GM12878 (cell line): Measurements from ENCODE around the gene ME1. TPM values are rescaled to one million over a fixed set of nuclear protein-coding genes. Genes with fewer than 3 reads are reported as not detected.

Experiments
- ATAC-seq: fragments of 200-7000 bp; cut with Tn5 transposase; 3 replicates; pipeline ENCODE4 v1.9.1; 2020; ENCODE audit warnings: mild to moderate bottlenecking, moderate library complexity
- BruUV-seq: library from RNA; stranded (reverse); fragments of 400-500 nt; replicated peaks from 2 replicates; lab custom pipeline; 2021; lab: Mats Ljungman, UMichigan
- CTCF ChIA-PET: fragments of 300-600 bp; sonication (Branson Sonifier 250); formaldehyde crosslinking; extraction: SDS; loops from one replicate; lab custom pipeline; 2021; ENCODE audit warnings: inconsistent platforms; lab: Yijun Ruan, JAX
- POLR2A ChIA-PET: fragments of 350-600 bp; formaldehyde crosslinking; extraction: SDS; loops from one replicate; lab custom pipeline; 2021; ENCODE audit warnings: inconsistent platforms; lab: Charles Lee
- RAD21 ChIA-PET: fragments of 300-600 bp; sonication (Branson Sonifier 250); formaldehyde crosslinking; loops from one replicate; lab custom pipeline; 2023; ENCODE audit warnings: antibody characterized with exemption; ENCODE audit not compliant: unreplicated experiment; lab: Charles Lee
- SMC1A ChIA-PET: fragments of 300-600 bp; sonication (Branson Sonifier 250); formaldehyde crosslinking; loops from one replicate; lab custom pipeline; 2023; ENCODE audit not compliant: unreplicated experiment, uncharacterized antibody; lab: Charles Lee
- DNase-seq: peaks from one replicate; pipeline ENCODE4 v3.0.0-alpha.2; 2011; ENCODE audit warnings: low read depth, low spot score
- FAIRE-seq: peaks from 3 replicates; lab custom pipeline; 2011; peaks lifted over from hg19 to GRCh38; lab: Jason Lieb, UNC
- H2AFZ ChIP-seq: 2 replicates; pipeline ENCODE4 v1.6.0; 2011; ENCODE audit warnings: low read depth, low read length, control low read depth; ENCODE audit not compliant: control insufficient read depth
- H3K27ac ChIP-seq: 2 replicates; pipeline ENCODE4 v1.5.1; 2011; ENCODE audit warnings: control low read depth; ENCODE audit not compliant: control insufficient read depth, insufficient read depth
- H3K27me3 ChIP-seq, 2 experiments: replicated peaks in 1 of 2; 2 replicates each; pipeline versions ENCODE4 v1.6.0 to v1.6.1; 2011; ENCODE audit warnings: low read length in 1 of 2; ENCODE audit not compliant: control insufficient read depth in 2 of 2, insufficient read depth in 2 of 2
- H3K36me3 ChIP-seq, 2 experiments: 2 replicates each; pipeline ENCODE4 v1.5.1; 2011; ENCODE audit warnings: low read length in 1 of 2; ENCODE audit not compliant: control insufficient read depth in 2 of 2, insufficient read depth in 2 of 2
- H3K4me1 ChIP-seq: 2 replicates; pipeline ENCODE4 v1.6.1; 2011; ENCODE audit warnings: mild to moderate bottlenecking, low read length, moderate library complexity, mixed read lengths; ENCODE audit not compliant: control insufficient read depth, insufficient read depth
- H3K4me2 ChIP-seq: 2 replicates; pipeline ENCODE4 v1.6.0; 2011; ENCODE audit warnings: control low read depth; ENCODE audit not compliant: control insufficient read depth, insufficient read depth
- H3K4me3 ChIP-seq: fragments of 200-600 bp; sonication (generic); 2 replicates; pipeline ENCODE4 v1.5.1; 2016
- H3K79me2 ChIP-seq: 2 replicates; pipeline ENCODE4 v1.6.0; 2011; ENCODE audit warnings: low read length; ENCODE audit not compliant: control insufficient read depth, insufficient read depth
- H3K9ac ChIP-seq: 2 replicates; pipeline ENCODE4 v1.8.0; 2011; ENCODE audit warnings: low read length, control low read depth, mixed read lengths; ENCODE audit not compliant: control insufficient read depth, insufficient read depth
- H3K9me3 ChIP-seq: replicated peaks from 3 replicates; pipeline ENCODE4 v1.5.1; 2011; ENCODE audit warnings: mild to moderate bottlenecking, low read length; ENCODE audit not compliant: control insufficient read depth, insufficient read depth
- H4K20me1 ChIP-seq: 2 replicates; pipeline ENCODE4 v1.6.0; 2011; ENCODE audit not compliant: control insufficient read depth, insufficient read depth
- FOS ChIP-seq: IDR thresholded peaks from 3 replicates; pipeline ENCODE4 v1.6.1; 2011; ENCODE audit warnings: borderline replicate concordance; ENCODE audit not compliant: insufficient read length; ENCODE audit errors: extremely low read depth
- MXI1 ChIP-seq: fragments of 150-350 bp; IDR thresholded peaks from 2 replicates; pipeline ENCODE4 v1.6.1; 2011; ENCODE audit warnings: low read depth, mild to moderate bottlenecking, inconsistent platforms, low read length, improper control_type of control experiment
- NFXL1 ChIP-seq: fragments of 450-650 bp; IDR thresholded peaks from 2 replicates; pipeline ENCODE4 v1.6.1; 2017; ENCODE audit warnings: antibody characterized with exemption, mild to moderate bottlenecking, borderline replicate concordance
- NR2C2 ChIP-seq: IDR thresholded peaks from 2 replicates; pipeline ENCODE4 v1.6.1; 2011; ENCODE audit warnings: borderline replicate concordance, low read depth; ENCODE audit not compliant: control insufficient read depth, insufficient read length
- PAX5 ChIP-seq: IDR thresholded peaks from 2 replicates; pipeline ENCODE4 v1.6.1; 2011; ENCODE audit warnings: low read depth, low read length, borderline replicate concordance
- POLR2A ChIP-seq: IDR thresholded peaks from 2 replicates; pipeline ENCODE4 v1.6.1; 2011; ENCODE audit warnings: low read depth, mild to moderate bottlenecking, low read length
- POU2F2 ChIP-seq: IDR thresholded peaks from 3 replicates; pipeline ENCODE4 v1.6.1; 2011; ENCODE audit warnings: low read depth, mild to moderate bottlenecking, low read length, borderline replicate concordance
- SPI1 ChIP-seq: IDR thresholded peaks from 2 replicates; pipeline ENCODE4 v1.6.1; 2011; ENCODE audit warnings: low read depth, mild to moderate bottlenecking, low read length, moderate library complexity, borderline replicate concordance; ENCODE audit not compliant: insufficient read depth
- SRF ChIP-seq, 2 experiments: IDR thresholded peaks; 2 replicates each; pipeline ENCODE4 v1.6.1; 2011; ENCODE audit warnings: low read depth in 2 of 2, low read length in 2 of 2, mild to moderate bottlenecking in 1 of 2, moderate library complexity in 1 of 2
- TARDBP ChIP-seq: IDR thresholded peaks from 2 replicates; pipeline ENCODE4 v1.6.1; 2016; ENCODE audit warnings: borderline replicate concordance
- TCF3 ChIP-seq: IDR thresholded peaks from 2 replicates; pipeline ENCODE4 v1.6.1; 2012; ENCODE audit warnings: low read depth, mild to moderate bottlenecking, low read length, borderline replicate concordance; ENCODE audit not compliant: insufficient read depth
- YY1 ChIP-seq: IDR thresholded peaks from 2 replicates; pipeline ENCODE4 v1.6.1; 2011; ENCODE audit warnings: low read depth, mild to moderate bottlenecking, low read length
- ZNF207 ChIP-seq: fragments of 450-650 bp; IDR thresholded peaks from 2 replicates; pipeline ENCODE4 v1.6.1; 2014; ENCODE audit warnings: antibody characterized with exemption, mild to moderate bottlenecking, borderline replicate concordance
- WGBS: methylation state at CpG from one replicate; pipeline ENCODE4 v1.1.6; 2016; ENCODE audit warnings: low lambda C conversion rate; ENCODE audit not compliant: insufficient replicate concordance, insufficient coverage; ENCODE audit errors: missing lambda C conversion rate; 5-methylcytosine and 5-hydroxymethylcytosine counted together
- in situ Hi-C: fragments of 300-500 bp; cut with MboI; formaldehyde crosslinking; loops from 9 replicates; pipeline ENCODE4 v1.14.3; 2018; ENCODE audit warnings: mixed read lengths
- intact Hi-C: fragments of 100-400 bp; cut with micrococcal nuclease; formaldehyde crosslinking; loops from one replicate; pipeline ENCODE4 v1.14.2; 2022; ENCODE audit not compliant: unreplicated experiment
- polyA plus RNA-seq, 11 experiments: library from polyadenylated mRNA; depleted of rRNA in 4 of 11; unstranded in 6 of 11; stranded (reverse) in 5 of 11; fragments of >200 nt; fragmentation: Nextera tagmentation in 4 of 11; fragmentation: Illumina TruSeq in 1 of 11; extraction: Ambion mirVana in 4 of 11; extraction: Trizol in 1 of 11; gene quantifications; 1 replicate in 1 of 11; 2 replicates in 10 of 11; pipeline versions ENCODE4 v1.2.1 to v1.2.3, GENCODE V29; 2011 to 2016; ENCODE audit warnings: inconsistent platforms in 2 of 11, missing spikeins in 2 of 11, low read depth in 1 of 11
- total RNA-seq, 4 experiments: library from RNA; depleted of rRNA in 3 of 4; stranded (reverse); fragments of >200 nt in 3 of 4; fragmentation: Illumina TruSeq in 1 of 4; extraction: Trizol in 1 of 4; gene quantifications; 2 replicates each; pipeline versions ENCODE4 v1.2.1 to v1.2.3, GENCODE V29; 2013 to 2021

Gene ME1
- total and polyA plus RNA-seq, 10 of the 15 experiments (the other 5 are each of a cell fraction or from before 2014, with no cell fraction given): 3.6 to 11.8 (median 8.4) TPM

- TF ChIP-seq NR2C2 (no peak), TARDBP (no peak), PAX5 (no peak)
Measured at GRCh38 chr6:83168556-83168955, 262.3 kb downstream of the ME1 start (continued).

GRCh38 chr6:83167726-83168278, 263.0 kb downstream of the ME1 start:
- H3K9ac ChIP-seq: no peak overlapping the region
- CTCF ChIA-PET: interaction anchor here (0.8 to 1.1 kb wide), 3 partner anchors 10 to 54 kb away, joined by 3 read pairs; no protein-coding TSS in a partner anchor
- H4K20me1 ChIP-seq: no peaks in the 10 kb centered on the region
- H3K4me1 ChIP-seq: no peaks in the 10 kb centered on the region
- no peak for ATAC-seq
- in situ Hi-C loops: no loop called here
- H3K27ac ChIP-seq: no peak overlapping the region
- H3K36me3 ChIP-seq: peaks cover 5 to 38% of the 10 kb centered on the region in 2 experiments
- RAD21 ChIA-PET: no interaction called here
- no peak for DNase-seq
- H3K9me3 ChIP-seq: no peaks in the 10 kb centered on the region
- H3K79me2 ChIP-seq: no peaks in the 10 kb centered on the region
- H3K4me3 ChIP-seq: no peak overlapping the region
- intact Hi-C loops: no loop called here
- no TSS peak for BruUV-seq
- no peak overlapping the region for H3K4me2 ChIP-seq
- no peak overlapping the region for H2AFZ ChIP-seq
- POLR2A ChIA-PET: interaction anchor here (1.5 kb wide), 1 partner anchor 11 kb away, joined by 3 read pairs; no protein-coding TSS in a partner anchor
- over 99% methylated on average over 5 of the region's 5 CpGs for WGBS
- SMC1A ChIA-PET: interaction anchor here (0.7 to 1.7 kb wide), 2 partner anchors 98 to 166 kb away, joined by 4 to 7 read pairs; no protein-coding TSS in a partner anchor
- TF ChIP-seq TCF3: no peak
- TF ChIP-seq ZNF207: no peak
- TF ChIP-seq MXI1: no peak
- no peak for TF ChIP-seq NFXL1
- TF ChIP-seq SPI1: no peak
- TF ChIP-seq FOS: no peak
- no peak for TF ChIP-seq YY1
- no peak for TF ChIP-seq SRF (IDR thresholded peaks at IDR 0.05; ENCODE audit: low read depth in 2 of 2, low read length in 2 of 2)
- no peak for TF ChIP-seq POU2F2
- no peak for TF ChIP-seq POLR2A
- no peaks in the 10 kb centered on the region for H3K27me3 ChIP-seq
- no peak for FAIRE-seq

Other genes with a start within 250 kb of the ME1 start
- gene PGM3, start 237.8 kb downstream of the ME1 start, total RNA-seq (2014; rRNA removed): 15.1 and 15.4 TPM in 2 replicates
- gene PGM3, start 237.8 kb downstream of the ME1 start, total RNA-seq (2014; rRNA removed; fragmentation: Illumina TruSeq; extraction: Trizol): 26.2 and 26.5 TPM in 2 replicates
- gene PGM3, start 237.8 kb downstream of the ME1 start, total RNA-seq (2021): 19.8 and 22.4 TPM in 2 replicates
- gene PGM3, start 237.8 kb downstream of the ME1 start, polyA plus RNA-seq (2011; rRNA removed): 32.6 and 34.2 TPM in 2 replicates
- gene PGM3, start 237.8 kb downstream of the ME1 start, polyA plus RNA-seq (2014; fragmentation: Illumina TruSeq; extraction: Trizol): 13.0 and 19.8 TPM in 2 replicates
- 10 to 100 TPM; 23.1 to 28.6 TPM for gene PGM3, start 237.8 kb downstream of the ME1 start, polyA plus RNA-seq (2014; fragmentation: Nextera tagmentation; extraction: Ambion mirVana)
- 14.7 and 14.8 TPM in 2 replicates for gene PGM3, start 237.8 kb downstream of the ME1 start, polyA plus RNA-seq (2014; rRNA removed)
- 10 to 100 TPM; 32.0 to 36.0 TPM for gene PGM3, start 237.8 kb downstream of the ME1 start, polyA plus RNA-seq (2016; fragmentation: Nextera tagmentation; extraction: Ambion mirVana)
- gene RWDD2A, start 237.7 kb downstream of the ME1 start, total RNA-seq (2014; rRNA removed): 2.5 and 2.7 TPM in 2 replicates
- gene RWDD2A, start 237.7 kb downstream of the ME1 start, total RNA-seq (2014; rRNA removed; fragmentation: Illumina TruSeq; extraction: Trizol): 2.4 and 2.9 TPM in 2 replicates
- 2.3 and 2.4 TPM in 2 replicates for gene RWDD2A, start 237.7 kb downstream of the ME1 start, total RNA-seq (2021)
- 4.6 and 6.2 TPM in 2 replicates for gene RWDD2A, start 237.7 kb downstream of the ME1 start, polyA plus RNA-seq (2011; rRNA removed)
- 2.9 and 3.9 TPM in 2 replicates for gene RWDD2A, start 237.7 kb downstream of the ME1 start, polyA plus RNA-seq (2014; fragmentation: Illumina TruSeq; extraction: Trizol)
- gene RWDD2A, start 237.7 kb downstream of the ME1 start, polyA plus RNA-seq (2014; fragmentation: Nextera tagmentation; extraction: Ambion mirVana): 1 to 10 TPM; 3.2 to 3.4 TPM
- gene RWDD2A, start 237.7 kb downstream of the ME1 start, polyA plus RNA-seq (2014; rRNA removed): 2.1 and 2.6 TPM in 2 replicates
- gene RWDD2A, start 237.7 kb downstream of the ME1 start, polyA plus RNA-seq (2016; fragmentation: Nextera tagmentation; extraction: Ambion mirVana): 1 to 10 TPM; 2.7 to 4.5 TPM
- gene PRSS35, start 81.5 kb upstream of the ME1 start, total RNA-seq (2014; rRNA removed): not detected in 2 replicates
- gene PRSS35, start 81.5 kb upstream of the ME1 start, total RNA-seq (2014; rRNA removed; fragmentation: Illumina TruSeq; extraction: Trizol): not detected in 2 replicates
- not detected in 2 replicates for gene PRSS35, start 81.5 kb upstream of the ME1 start, total RNA-seq (2021)
- not detected in 2 replicates for gene PRSS35, start 81.5 kb upstream of the ME1 start, polyA plus RNA-seq (2011; rRNA removed)
- not detected in 2 replicates for gene PRSS35, start 81.5 kb upstream of the ME1 start, polyA plus RNA-seq (2014; fragmentation: Illumina TruSeq; extraction: Trizol)
- gene PRSS35, start 81.5 kb upstream of the ME1 start, polyA plus RNA-seq (2014; fragmentation: Nextera tagmentation; extraction: Ambion mirVana): not detected
- gene PRSS35, start 81.5 kb upstream of the ME1 start, polyA plus RNA-seq (2014; rRNA removed): not detected in 2 replicates
- gene PRSS35, start 81.5 kb upstream of the ME1 start, polyA plus RNA-seq (2016; fragmentation: Nextera tagmentation; extraction: Ambion mirVana): not detected